WERI-Rb-1 (cell line): ENCODE data around the gene TTLL12.

Source experiments
- DNase-seq: peaks from one replicate; pipeline ENCODE4 v3.0.0-alpha.2; 2020
- H3K27ac ChIP-seq: fragments of 250-450 bp; sonication (Bioruptor Pico); 2 replicates; pipeline ENCODE4 v1.5.1; 2020; ENCODE audit warnings: mild to moderate bottlenecking, moderate library complexity
- H3K27me3 ChIP-seq: fragments of 250-450 bp; sonication (Bioruptor Pico); 2 replicates; pipeline ENCODE4 v1.5.1; 2021; ENCODE audit warnings: mild to moderate bottlenecking, low read depth, moderate library complexity; ENCODE audit not compliant: insufficient read depth, severe bottlenecking
- H3K36me3 ChIP-seq: fragments of 250-450 bp; sonication (Bioruptor Pico); 2 replicates; pipeline ENCODE4 v1.5.1; 2020; ENCODE audit warnings: mild to moderate bottlenecking, moderate library complexity
- H3K4me3 ChIP-seq: 2 replicates; pipeline ENCODE4 v1.5.1; 2011; ENCODE audit warnings: low read depth, mild to moderate bottlenecking, control low read depth, low read length
- H3K9me3 ChIP-seq: fragments of 250-450 bp; sonication (Bioruptor Pico); 2 replicates; pipeline ENCODE4 v1.5.1; 2021; ENCODE audit warnings: mild to moderate bottlenecking, moderate library complexity; ENCODE audit not compliant: severe bottlenecking
- TF ChIP-seq, protein P1 (sequence below): IDR thresholded peaks from 2 replicates; pipeline ENCODE4 v1.5.1; 2011; ENCODE audit warnings: low read depth, mild to moderate bottlenecking, control low read depth, inconsistent platforms, low read length

The TTLL12 gene

DNA sequence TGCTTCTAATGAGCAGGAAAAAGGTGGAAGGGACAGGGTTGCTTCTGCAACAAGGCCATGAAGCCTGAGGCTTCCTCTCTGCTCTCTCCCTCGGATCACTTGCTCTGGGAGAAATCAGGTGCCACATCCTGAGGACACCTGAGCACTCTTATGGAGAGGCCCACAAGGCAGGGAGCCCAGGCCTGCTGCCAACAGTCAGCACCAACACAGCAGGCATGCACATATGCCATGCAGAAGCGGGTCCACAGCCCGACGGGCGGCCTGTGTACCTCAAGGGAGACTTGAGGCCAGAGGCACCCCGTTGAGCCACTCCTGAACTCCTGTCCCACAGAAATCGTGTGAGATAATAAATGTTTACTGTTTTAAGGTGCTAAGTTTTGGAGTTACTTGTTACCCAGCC is 9.5 kb downstream of the TTLL12 start:
- Histone ChIP-seq H3K36me3 (peaks cover 66% of the 10 kb centered on the region), H3K4me3 (no peak overlapping the region), H3K9me3 (no peaks in the 10 kb centered on the region), H3K27ac (no peak overlapping the region), H3K27me3 (no peaks in the 10 kb centered on the region)
- TF ChIP-seq, protein P1, sequence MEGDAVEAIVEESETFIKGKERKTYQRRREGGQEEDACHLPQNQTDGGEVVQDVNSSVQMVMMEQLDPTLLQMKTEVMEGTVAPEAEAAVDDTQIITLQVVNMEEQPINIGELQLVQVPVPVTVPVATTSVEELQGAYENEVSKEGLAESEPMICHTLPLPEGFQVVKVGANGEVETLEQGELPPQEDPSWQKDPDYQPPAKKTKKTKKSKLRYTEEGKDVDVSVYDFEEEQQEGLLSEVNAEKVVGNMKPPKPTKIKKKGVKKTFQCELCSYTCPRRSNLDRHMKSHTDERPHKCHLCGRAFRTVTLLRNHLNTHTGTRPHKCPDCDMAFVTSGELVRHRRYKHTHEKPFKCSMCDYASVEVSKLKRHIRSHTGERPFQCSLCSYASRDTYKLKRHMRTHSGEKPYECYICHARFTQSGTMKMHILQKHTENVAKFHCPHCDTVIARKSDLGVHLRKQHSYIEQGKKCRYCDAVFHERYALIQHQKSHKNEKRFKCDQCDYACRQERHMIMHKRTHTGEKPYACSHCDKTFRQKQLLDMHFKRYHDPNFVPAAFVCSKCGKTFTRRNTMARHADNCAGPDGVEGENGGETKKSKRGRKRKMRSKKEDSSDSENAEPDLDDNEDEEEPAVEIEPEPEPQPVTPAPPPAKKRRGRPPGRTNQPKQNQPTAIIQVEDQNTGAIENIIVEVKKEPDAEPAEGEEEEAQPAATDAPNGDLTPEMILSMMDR: no peak
- no peak for DNase-seq

DNA sequence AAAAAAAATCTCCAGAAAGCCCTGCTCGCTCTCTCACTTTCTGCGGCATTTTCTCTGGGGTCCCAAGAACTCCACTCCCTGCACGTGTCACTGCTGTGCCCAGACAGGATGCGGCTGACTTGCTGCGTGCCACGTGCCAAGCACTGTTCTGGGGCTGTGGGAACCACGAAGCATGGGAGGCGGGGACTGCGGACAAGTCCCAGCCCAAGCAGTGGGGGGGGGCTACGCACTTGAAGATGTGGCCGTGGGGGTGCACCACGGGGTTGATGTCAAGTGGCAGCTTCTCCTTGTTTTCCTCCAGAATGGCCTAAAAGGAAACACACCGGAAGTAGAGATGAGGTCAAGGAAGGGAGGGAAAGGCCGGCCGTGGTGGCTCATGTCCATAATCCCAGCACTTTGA is 10.8 kb downstream of the TTLL12 start:
- TF ChIP-seq, protein P1: no peak
- Histone ChIP-seq H3K36me3 (peaks cover 72% of the 10 kb centered on the region), H3K27me3 (no peaks in the 10 kb centered on the region), H3K27ac (no peak overlapping the region), H3K9me3 (no peaks in the 10 kb centered on the region), H3K4me3 (no peak overlapping the region)
- DNase-seq: no peak

DNA sequence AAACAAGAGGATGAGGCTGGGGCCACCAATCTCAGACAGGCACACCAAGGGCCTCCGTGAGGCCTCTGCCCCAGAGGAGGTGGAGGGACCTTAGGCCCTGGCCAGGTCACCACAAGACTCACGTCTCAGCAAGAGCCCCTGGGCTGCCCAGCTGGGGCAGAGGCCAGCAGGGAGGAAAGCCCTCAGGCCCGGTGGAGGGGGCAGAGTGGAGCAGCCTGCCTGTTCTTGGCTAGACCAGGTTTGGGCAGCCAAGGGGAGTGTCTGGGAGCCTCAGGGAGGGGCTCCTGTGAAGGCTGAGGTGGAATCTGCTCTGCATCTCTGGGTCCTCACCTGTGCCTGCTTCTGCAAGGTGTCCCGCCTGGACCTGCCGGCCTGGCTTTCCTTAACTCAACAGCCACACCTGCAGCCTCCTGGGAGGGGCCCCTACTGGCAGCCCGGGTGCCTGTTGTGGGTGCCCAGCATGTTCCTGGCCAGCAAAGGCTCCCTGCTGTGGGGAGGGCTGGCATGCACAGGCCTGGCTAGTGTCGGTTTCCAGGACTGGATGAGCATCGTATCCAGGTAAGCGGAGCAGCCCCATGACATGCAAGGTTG is 11.9 kb downstream of the TTLL12 start:
- H3K27me3 ChIP-seq: no peaks in the 10 kb centered on the region
- H3K27ac ChIP-seq: no peak overlapping the region
- no peak overlapping the region for H3K4me3 ChIP-seq
- DNase-seq: no peak
- peaks cover 67% of the 10 kb centered on the region for H3K36me3 ChIP-seq
- TF ChIP-seq, protein P1: no peak
- no peaks in the 10 kb centered on the region for H3K9me3 ChIP-seq

DNA sequence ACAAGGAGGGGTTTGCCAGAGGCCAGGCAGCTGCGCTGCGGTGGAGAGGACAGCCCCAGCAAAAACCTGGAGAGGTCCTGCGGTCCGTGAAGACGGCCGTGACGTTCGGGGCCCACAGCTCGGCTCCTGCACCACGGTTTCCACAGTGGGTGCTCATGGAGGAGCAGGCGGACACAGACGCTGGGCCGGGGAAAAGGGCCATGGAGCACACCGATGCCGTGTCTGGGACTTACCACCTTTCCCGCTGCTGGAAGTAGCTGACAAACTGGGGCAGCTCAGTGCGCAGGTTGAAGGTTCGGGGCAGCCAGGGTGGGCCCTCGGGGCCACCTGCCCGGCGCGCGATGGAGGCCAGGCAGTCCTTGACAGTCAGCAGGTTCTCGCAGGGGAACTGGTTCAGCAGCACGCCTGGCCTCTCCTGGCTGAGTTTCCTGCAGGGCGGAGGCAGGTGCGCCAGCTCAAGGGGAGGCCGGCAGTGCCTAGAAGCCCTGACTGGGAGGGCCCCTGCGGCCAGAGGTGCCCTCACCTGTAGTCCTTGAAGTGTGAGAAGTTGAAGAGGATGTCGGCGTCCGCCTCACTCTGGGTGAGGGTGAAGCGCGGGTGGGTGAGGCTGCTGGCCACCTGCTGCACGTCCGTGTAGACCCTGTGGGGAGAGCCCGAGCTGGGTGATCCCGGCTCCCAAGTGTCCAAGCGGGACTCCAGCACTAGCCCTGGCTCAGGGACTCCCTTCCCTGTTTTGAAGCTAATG is 12.8 kb downstream of the TTLL12 start:
- H3K4me3 ChIP-seq: no peak overlapping the region
- TF ChIP-seq, protein P1: no peak
- no peak for DNase-seq
- peaks cover 66% of the 10 kb centered on the region for H3K36me3 ChIP-seq
- no peaks in the 10 kb centered on the region for H3K27me3 ChIP-seq
- H3K27ac ChIP-seq: no peak overlapping the region
- no peaks in the 10 kb centered on the region for H3K9me3 ChIP-seq

DNA sequence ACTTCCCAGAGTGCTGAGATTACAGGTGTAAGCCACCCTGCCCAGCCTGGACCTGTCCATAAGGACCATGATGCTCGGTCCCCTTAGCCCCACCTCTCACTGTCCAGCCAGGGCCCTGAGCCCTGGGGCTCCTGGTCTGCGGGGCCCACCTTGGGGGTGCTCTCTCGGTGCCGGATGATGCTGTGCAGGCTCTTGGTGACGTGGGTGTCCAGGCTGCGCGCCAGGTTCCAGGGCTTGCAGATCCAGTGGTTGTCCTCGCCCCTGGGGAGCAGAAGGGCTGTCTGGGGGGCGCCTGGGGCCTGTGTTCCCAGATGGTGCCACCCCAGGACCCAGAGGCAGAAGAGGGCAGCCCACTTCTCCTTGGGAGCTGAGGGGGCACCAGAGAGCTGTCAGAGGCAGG is 13.4 kb downstream of the TTLL12 start:
- H3K27me3 ChIP-seq: no peaks in the 10 kb centered on the region
- H3K36me3 ChIP-seq: peaks cover 66% of the 10 kb centered on the region
- H3K9me3 ChIP-seq: no peaks in the 10 kb centered on the region
- no peak overlapping the region for H3K27ac ChIP-seq
- TF ChIP-seq, protein P1: no peak
- DNase-seq: no peak
- H3K4me3 ChIP-seq: no peak overlapping the region
